Upper lobe of left lung (tissue), 6 donors: ENCODE results near the gene DNAJA2. TPM values are rescaled to one million over a fixed set of nuclear protein-coding genes. Genes with fewer than 3 reads are reported as not detected.

Experiments
- ATAC-seq, 2 donors: fragments of 200-7000 bp; cut with Tn5 transposase; one replicate each; pipeline ENCODE4 v1.9.1; 2022; ENCODE audit warnings: mild to moderate bottlenecking in 2 of 2, moderate library complexity in 2 of 2; ENCODE audit not compliant: low FRiP score in 2 of 2
- DNase-seq, 2 donors: peaks; one replicate each; pipeline ENCODE4 v3.0.0-alpha.2; 2019 to 2020
- H3K27ac ChIP-seq, 4 donors: fragments of 200-600 bp; sonication (generic); one replicate each; pipeline ENCODE4 v1.5.1; 2016 to 2019
- H3K27me3 ChIP-seq, 4 donors: fragments of 200-600 bp; sonication (generic); one replicate each; pipeline ENCODE4 v1.5.1; 2017 to 2019
- H3K36me3 ChIP-seq, 4 donors: fragments of 200-600 bp; sonication (generic); one replicate each; pipeline ENCODE4 v1.5.1; 2016 to 2019
- H3K4me1 ChIP-seq, 4 donors: fragments of 200-600 bp; sonication (generic); one replicate each; pipeline ENCODE4 v1.5.1; 2018 to 2019
- H3K4me3 ChIP-seq, 4 donors: fragments of 200-600 bp; sonication (generic); one replicate each; pipeline ENCODE4 v1.5.1; 2017 to 2019; ENCODE audit warnings: mild to moderate bottlenecking in 2 of 4, moderate library complexity in 1 of 4
- H3K9me3 ChIP-seq, 4 donors: fragments of 200-600 bp; sonication (generic); one replicate each; pipeline ENCODE4 v1.5.1; 2018 to 2019
- CTCF ChIP-seq, 6 experiments: fragments of 450-650 bp in 4 of 6; fragments of 200-600 bp in 2 of 6; sonication (generic) in 2 of 6; IDR thresholded peaks; one replicate each; pipeline ENCODE4 v1.5.1; 2016 to 2019; ENCODE audit warnings: antibody characterized with exemption in 6 of 6
- EP300 ChIP-seq, 4 donors: sonication (generic); formaldehyde crosslinking; IDR thresholded peaks; one replicate each; pipeline ENCODE4 v1.5.1; 2017; ENCODE audit warnings: antibody characterized with exemption in 4 of 4, control low read depth in 2 of 4
- POLR2A ChIP-seq, 4 donors: fragments of 450-650 bp; IDR thresholded peaks; one replicate each; pipeline ENCODE4 v1.5.1; 2016 to 2017; ENCODE audit warnings: antibody characterized with exemption in 4 of 4, mild to moderate bottlenecking in 2 of 4
- POLR2AphosphoS5 ChIP-seq, 2 donors: sonication (generic); formaldehyde crosslinking; IDR thresholded peaks; one replicate each; pipeline ENCODE4 v1.5.1; 2017; ENCODE audit warnings: antibody characterized with exemption in 2 of 2
- WGBS, 2 donors: methylation state at CpG; one replicate each; pipeline ENCODE4 v1.1.5; 2017 to 2018; 5-methylcytosine and 5-hydroxymethylcytosine counted together
- total RNA-seq, 6 donors: library from RNA; depleted of rRNA in 4 of 6; stranded (reverse); fragments of >200 nt in 4 of 6; gene quantifications; one replicate each; pipeline versions ENCODE4 v1.1.0 to v1.2.1, GENCODE V29; 2016 to 2021
- donor health status: DM: no; HTN: no; CAD: no; lungs with moderate emphysema.
- donor health status: DM: no; HTN: yes; CAD: no; lungs with severe emphysema.

The DNAJA2 gene
- total RNA-seq, 6 donors from 2014 or later = 15.7 to 51.2 (median 41.0) TPM

DNA sequence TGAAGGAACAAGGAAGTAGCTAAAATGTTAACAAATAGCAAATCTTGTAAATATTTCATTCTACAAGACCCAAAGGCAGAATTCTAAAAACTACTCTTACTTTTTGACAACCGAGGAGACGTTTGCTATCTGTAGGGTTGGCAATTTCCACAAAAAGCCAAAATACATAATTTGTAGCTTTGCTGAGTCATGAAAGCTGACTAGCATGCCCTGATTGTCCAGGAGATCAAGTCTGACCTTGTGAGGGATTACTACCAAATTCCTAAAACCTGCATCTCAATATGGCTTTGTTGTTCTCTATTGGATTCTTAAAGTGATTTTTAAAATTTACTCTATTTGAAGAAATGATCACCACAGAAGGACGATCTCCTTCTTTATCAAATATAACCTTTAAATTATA lies 10.8 kb downstream of the DNAJA2 start:
- TF ChIP-seq POLR2AphosphoS5 (IDR thresholded peaks at IDR 0.05) (no peak), CTCF (IDR thresholded peaks at IDR 0.05) (no peak), EP300 (IDR thresholded peaks at IDR 0.05) (no peak), POLR2A (IDR thresholded peaks at IDR 0.05) (no peak)
- no peak overlapping the region for H3K4me3 ChIP-seq
- H3K27ac ChIP-seq = peak overlapping the region in 1 of 4 donors; percentile 1
- 83 to 84% methylated on average over 3 of the region's 3 CpGs for WGBS, 2 donors
- no peak for DNase-seq
- no peaks in the 10 kb centered on the region for H3K27me3 ChIP-seq
- H3K4me1 ChIP-seq = peaks cover 0 to 6% (median 5%) of the 10 kb centered on the region in 4 donors
- H3K36me3 ChIP-seq = peaks cover 51 to 99% (median 85%) of the 10 kb centered on the region in 4 donors
- no peak for ATAC-seq
- H3K9me3 ChIP-seq = no peaks in the 10 kb centered on the region

DNA sequence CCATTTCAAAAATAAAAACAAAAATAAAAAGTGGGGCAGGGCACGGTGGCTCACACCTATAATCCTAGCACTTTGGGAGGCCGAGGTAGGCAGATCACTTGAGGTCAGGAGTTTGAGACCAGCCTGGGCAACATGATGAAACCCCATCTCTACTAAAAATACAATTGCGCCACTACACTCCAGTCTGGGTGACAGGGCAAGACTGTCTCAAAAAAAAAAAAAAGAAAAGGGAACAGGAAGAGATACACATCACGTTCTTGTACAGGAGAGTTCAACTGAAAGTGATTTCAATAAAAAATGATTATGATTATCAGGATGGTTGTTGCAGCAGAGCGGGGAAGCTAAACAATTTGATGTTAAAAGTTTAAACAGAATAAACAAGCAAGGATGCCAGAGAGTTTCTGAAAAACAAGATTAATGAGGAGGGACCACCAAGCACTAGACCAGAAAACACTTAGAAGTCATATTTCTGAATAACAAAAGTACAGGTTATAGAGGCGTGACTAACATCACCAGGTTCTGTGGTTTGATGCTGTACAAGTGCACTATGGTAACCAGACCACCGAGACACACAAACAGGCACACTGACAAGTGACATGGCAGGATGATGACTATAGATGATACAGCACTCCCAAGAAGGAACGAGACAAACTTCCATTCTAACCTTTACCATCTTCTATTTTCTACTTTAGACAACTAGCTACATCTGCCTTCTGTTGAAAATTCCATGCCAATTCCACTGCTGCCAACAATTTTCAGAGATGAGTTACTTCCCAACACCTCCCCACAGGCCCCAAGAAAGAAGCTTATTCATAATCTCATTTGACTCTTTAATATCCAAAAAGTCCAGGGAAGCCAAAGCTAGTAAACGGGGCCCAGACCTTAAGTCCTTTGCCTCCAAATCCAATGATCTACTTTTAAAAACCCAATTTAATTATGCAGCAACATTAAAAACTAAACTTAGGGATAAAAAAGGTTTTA lies 11.8 kb downstream of the DNAJA2 start:
- H3K36me3 ChIP-seq = peaks cover 49 to 99% (median 83%) of the 10 kb centered on the region in 4 donors
- WGBS, 2 donors = 65 to 68% methylated on average over 9 of the region's 9 CpGs
- peak in 1 of 2 donors; percentile 55 for ATAC-seq

GRCh38 chr16:46954562-46954961 lies 18.9 kb downstream of the DNAJA2 start:
- DNase-seq (no peak), ATAC-seq (no peak)
- Histone ChIP-seq H3K27ac (no peak overlapping the region), H3K4me3 (no peak overlapping the region), H3K9me3 (no peaks in the 10 kb centered on the region), H3K4me1 (no peaks in the 10 kb centered on the region), H3K36me3 (peaks cover 30 to 57% (median 45%) of the 10 kb centered on the region in 4 donors), H3K27me3 (no peaks in the 10 kb centered on the region)
- WGBS, 2 donors = 88 to 94% methylated on average over 5 of the region's 5 CpGs
- no peak for TF ChIP-seq POLR2AphosphoS5 (IDR thresholded peaks at IDR 0.05)
- TF ChIP-seq POLR2A (IDR thresholded peaks at IDR 0.05) = no peak
- no peak for TF ChIP-seq CTCF (IDR thresholded peaks at IDR 0.05)
- no peak for TF ChIP-seq EP300 (IDR thresholded peaks at IDR 0.05)

More for the DNA sequence above, 11.8 kb downstream of the DNAJA2 start:
- no peak for DNase-seq
- TF ChIP-seq EP300 (IDR thresholded peaks at IDR 0.05) (no peak), POLR2AphosphoS5 (IDR thresholded peaks at IDR 0.05) (no peak), CTCF (IDR thresholded peaks at IDR 0.05) (no peak), POLR2A (IDR thresholded peaks at IDR 0.05) (no peak)
- Histone ChIP-seq H3K4me3 (no peak overlapping the region), H3K4me1 (peaks cover 0 to 6% (median 5%) of the 10 kb centered on the region in 4 donors), H3K27me3 (no peaks in the 10 kb centered on the region), H3K27ac (peak overlapping the region in 3 of 4 donors; percentile 1 to 58 (median 3)), H3K9me3 (no peaks in the 10 kb centered on the region)

DNA sequence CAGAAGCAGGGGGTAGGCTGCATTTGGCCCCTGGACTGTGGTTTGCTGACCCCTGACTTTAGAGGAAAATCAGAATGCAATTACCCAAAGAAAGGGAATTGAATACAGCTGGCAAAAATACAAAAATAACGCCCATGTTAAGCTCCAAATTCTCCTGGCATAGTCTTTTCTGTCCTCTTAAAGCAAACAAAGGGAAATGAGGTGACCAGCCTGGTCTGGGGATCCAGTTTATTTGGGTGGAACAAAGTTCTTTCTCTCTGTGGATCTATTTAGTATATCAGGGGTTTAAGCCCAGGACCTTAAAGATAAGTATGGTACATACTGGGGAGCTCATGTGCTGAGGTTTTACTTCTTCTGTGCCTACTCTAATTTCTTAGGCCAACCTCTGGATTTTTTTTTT lies 23.5 kb downstream of the DNAJA2 start:
- no peak overlapping the region for H3K4me3 ChIP-seq
- H3K27me3 ChIP-seq = no peaks in the 10 kb centered on the region
- H3K36me3 ChIP-seq = peaks cover 0 to 11% (median 8%) of the 10 kb centered on the region in 4 donors
- DNase-seq (no peak), ATAC-seq (no peak)
- no peaks in the 10 kb centered on the region for H3K9me3 ChIP-seq
- TF ChIP-seq POLR2AphosphoS5 (IDR thresholded peaks at IDR 0.05) = no peak
- no peak for TF ChIP-seq POLR2A (IDR thresholded peaks at IDR 0.05)
- TF ChIP-seq EP300 (IDR thresholded peaks at IDR 0.05) = no peak
- no peak for TF ChIP-seq CTCF (IDR thresholded peaks at IDR 0.05)
- WGBS, 2 donors = 42 to 57% methylated on average over 1 of the region's 1 CpG
- no peaks in the 10 kb centered on the region for H3K4me1 ChIP-seq
- H3K27ac ChIP-seq = no peak overlapping the region
